HG02678 (cell line): ENCODE data around the gene NANOGP8.

Source experiments
- ATAC-seq: cut with Tn5 transposase; IDR thresholded peaks from one replicate; pipeline ENCODE4 v1.9.1; 2021; ENCODE audit warnings: mild to moderate bottlenecking, moderate library complexity; ENCODE audit not compliant: unreplicated experiment

NANOGP8 gene

GRCh38 chr15:35061825-35062737 lies 23.0 kb downstream of the NANOGP8 start:
- ATAC-seq, result peak; percentile 72

- no peak for ATAC-seq
Measured at GRCh38 chr15:35061161-35061824, 23.8 kb downstream of the NANOGP8 start.

- no peak for ATAC-seq
Measured at GRCh38 chr15:35060591-35060990, 24.5 kb downstream of the NANOGP8 start.

- ATAC-seq, result no peak
Measured at GRCh38 chr15:35058534-35059054, 26.5 kb downstream of the NANOGP8 start.

- no peak for ATAC-seq
Measured at GRCh38 chr15:35055416-35056105, 29.5 kb downstream of the NANOGP8 start.

- no peak for ATAC-seq
Measured at GRCh38 chr15:35054380-35054779, 30.7 kb downstream of the NANOGP8 start.

- ATAC-seq, result no peak
Measured at GRCh38 chr15:35047996-35048395, 37.1 kb downstream of the NANOGP8 start.

- ATAC-seq, result no peak
Measured at GRCh38 chr15:35047528-35047927, 37.6 kb downstream of the NANOGP8 start.

GRCh38 chr15:35043373-35044095 lies 41.6 kb downstream of the NANOGP8 start:
- no peak for ATAC-seq

GRCh38 chr15:35040339-35041255 lies 44.5 kb downstream of the NANOGP8 start:
- no peak for ATAC-seq

- ATAC-seq, result no peak
Measured at GRCh38 chr15:35038626-35039451, 46.3 kb downstream of the NANOGP8 start.
